IMR-90 (cell line): ENCODE data around the gene ITPR3. TPM values are rescaled to one million over a fixed set of nuclear protein-coding genes. Genes with fewer than 3 reads are reported as not detected.

Experiments
- ATAC-seq: fragments of 200-7000 bp; cut with Tn5 transposase; 2 replicates; pipeline ENCODE4 v1.9.1; 2020; ENCODE audit warnings: low read depth, mild to moderate bottlenecking, moderate library complexity
- BruUV-seq: library from RNA; stranded (reverse); fragments of 400-500 nt; replicated peaks from 2 replicates; lab custom pipeline; 2021; lab: Mats Ljungman, UMichigan
- CTCF ChIA-PET: fragments of 300-600 bp; formaldehyde crosslinking; extraction: SDS; loops from one replicate; lab custom pipeline; 2021; ENCODE audit warnings: antibody characterized with exemption; lab: Yijun Ruan, JAX
- POLR2A ChIA-PET: fragments of 300-600 bp; sonication (Branson Sonifier 250); formaldehyde crosslinking; loops from one replicate; lab custom pipeline; 2022; ENCODE audit warnings: antibody characterized with exemption; ENCODE audit not compliant: unreplicated experiment; lab: Charles Lee
- DNase-seq: peaks from one replicate; pipeline ENCODE4 v3.0.0; 2013
- H2AFZ ChIP-seq: replicated peaks from 2 replicates; pipeline ENCODE3; 2013; ENCODE audit warnings: low read length, mild to moderate bottlenecking; ENCODE audit not compliant: poor library complexity
- H2AK5ac ChIP-seq: 2 replicates; pipeline ENCODE4 v1.6.1; 2013; ENCODE audit warnings: low read depth, low read length, inconsistent platforms
- H2AK9ac ChIP-seq: replicated peaks from 2 replicates; pipeline ENCODE3; 2013; ENCODE audit warnings: mild to moderate bottlenecking, low read depth, low read length, moderate library complexity; ENCODE audit not compliant: poor library complexity
- H2BK120ac ChIP-seq: 2 replicates; pipeline ENCODE4 v1.6.1; 2013; ENCODE audit warnings: low read depth, low read length, inconsistent platforms
- H2BK15ac ChIP-seq: 3 replicates; pipeline ENCODE4 v1.6.1; 2013; ENCODE audit warnings: low read depth, low read length, inconsistent platforms
- H2BK20ac ChIP-seq: 2 replicates; pipeline ENCODE4 v1.6.1; 2013; ENCODE audit warnings: low read depth, mild to moderate bottlenecking, inconsistent platforms, low read length, moderate library complexity
- H2BK5ac ChIP-seq: 2 replicates; pipeline ENCODE4 v1.6.1; 2013; ENCODE audit warnings: mild to moderate bottlenecking, low read depth, low read length, inconsistent platforms; ENCODE audit not compliant: poor library complexity, severe bottlenecking
- H3K14ac ChIP-seq: replicated peaks from 2 replicates; pipeline ENCODE4 v1.6.1; 2013; ENCODE audit warnings: low read depth, low read length, inconsistent platforms
- H3K18ac ChIP-seq: 2 replicates; pipeline ENCODE4 v1.6.1; 2013; ENCODE audit warnings: low read depth, low read length, control low read depth
- H3K23ac ChIP-seq: 2 replicates; pipeline ENCODE4 v1.6.1; 2013; ENCODE audit warnings: low read depth, low read length, inconsistent platforms
- H3K27ac ChIP-seq: 2 replicates; pipeline ENCODE4 v1.5.1; 2013; ENCODE audit warnings: mild to moderate bottlenecking, control low read depth, low read length; ENCODE audit not compliant: insufficient read depth
- H3K27me3 ChIP-seq: 2 replicates; pipeline ENCODE4 v1.6.1; 2013; ENCODE audit warnings: low read length; ENCODE audit not compliant: control insufficient read depth, insufficient read depth
- H3K36me3 ChIP-seq: 2 replicates; pipeline ENCODE4 v1.6.1; 2013; ENCODE audit warnings: low read length, mixed read lengths; ENCODE audit not compliant: control insufficient read depth, insufficient read depth
- H3K4ac ChIP-seq: 2 replicates; pipeline ENCODE4 v1.6.1; 2013; ENCODE audit warnings: low read depth, low read length, inconsistent platforms
- H3K4me1 ChIP-seq: 2 replicates; pipeline ENCODE4 v1.6.1; 2013; ENCODE audit warnings: low read length, mixed read lengths; ENCODE audit not compliant: control insufficient read depth, insufficient read depth
- H3K4me2 ChIP-seq: 2 replicates; pipeline ENCODE4 v1.6.1; 2013; ENCODE audit warnings: low read depth, mild to moderate bottlenecking, control low read depth, low read length, moderate library complexity
- H3K4me3 ChIP-seq: 2 replicates; pipeline ENCODE4 v1.5.1; 2013; ENCODE audit warnings: low read depth, mild to moderate bottlenecking, control low read depth, low read length, moderate library complexity; ENCODE audit not compliant: insufficient read depth
- H3K56ac ChIP-seq: 2 replicates; pipeline ENCODE4 v1.6.1; 2013; ENCODE audit warnings: low read length, inconsistent platforms; ENCODE audit not compliant: insufficient read depth; ENCODE audit errors: extremely low read depth
- H3K79me1 ChIP-seq, 2 experiments: 2 replicates each; pipeline ENCODE4 v1.6.1; 2013; ENCODE audit warnings: low read length in 2 of 2, inconsistent platforms in 1 of 2, low read depth in 1 of 2
- H3K9ac ChIP-seq: 2 replicates; pipeline ENCODE4 v1.6.1; 2013; ENCODE audit warnings: low read depth, low read length, control low read depth
- H3K9me1 ChIP-seq: 2 replicates; pipeline ENCODE4 v1.6.1; 2013; ENCODE audit warnings: low read length, inconsistent platforms; ENCODE audit not compliant: insufficient read depth
- H3K9me3 ChIP-seq: 2 replicates; pipeline ENCODE4 v1.6.1; 2013; ENCODE audit warnings: low read length; ENCODE audit not compliant: control insufficient read depth, insufficient read depth
- H4K20me1 ChIP-seq: 2 replicates; pipeline ENCODE4 v1.6.1; 2013; ENCODE audit warnings: low read length, inconsistent platforms; ENCODE audit not compliant: insufficient read depth
- H4K5ac ChIP-seq: 2 replicates; pipeline ENCODE4 v1.6.1; 2013; ENCODE audit warnings: mild to moderate bottlenecking, low read depth, low read length, control low read depth
- H4K8ac ChIP-seq, 2 experiments: 2 replicates each; pipeline ENCODE4 v1.6.1; 2013; ENCODE audit warnings: low read depth in 2 of 2, low read length in 2 of 2, control low read depth in 1 of 2, inconsistent platforms in 1 of 2
- H4K91ac ChIP-seq: 2 replicates; pipeline ENCODE4 v1.6.1; 2013; ENCODE audit warnings: low read depth, low read length, inconsistent platforms; ENCODE audit not compliant: insufficient read depth
- CHD1 ChIP-seq: IDR thresholded peaks from 2 replicates; pipeline ENCODE4 v1.6.1; 2012; ENCODE audit warnings: low read depth, low read length, improper control_type of control experiment
- MAFK ChIP-seq: IDR thresholded peaks from 2 replicates; pipeline ENCODE4 v1.6.1; 2012; ENCODE audit warnings: low read depth, low read length, improper control_type of control experiment
- MAZ ChIP-seq: IDR thresholded peaks from 2 replicates; pipeline ENCODE4 v1.6.1; 2012; ENCODE audit warnings: low read depth, mild to moderate bottlenecking, low read length, improper control_type of control experiment, moderate library complexity, borderline replicate concordance
- NFE2L2 ChIP-seq: fragments of 150-350 bp; IDR thresholded peaks from 2 replicates; pipeline ENCODE4 v1.6.1; 2016; ENCODE audit warnings: low read depth, mild to moderate bottlenecking, low read length
- RAD21 ChIP-seq: IDR thresholded peaks from 2 replicates; pipeline ENCODE4 v1.6.1; 2012; ENCODE audit warnings: low read length, improper control_type of control experiment
- RFX5 ChIP-seq: IDR thresholded peaks from 2 replicates; pipeline ENCODE4 v1.8.0; 2012; ENCODE audit warnings: low read depth, mild to moderate bottlenecking, low read length, moderate library complexity
- SMC3 ChIP-seq: fragments of 150-350 bp; IDR thresholded peaks from 2 replicates; pipeline ENCODE4 v1.6.1; 2016; ENCODE audit warnings: low read depth, mild to moderate bottlenecking, antibody characterized with exemption, low read length, moderate library complexity
- WGBS, 2 experiments: methylation state at CpG; one replicate each; pipeline versions ENCODE4 v1.1.5 to v1.1.7; 2013; ENCODE audit warnings: missing lambda C conversion rate in 2 of 2; ENCODE audit not compliant: insufficient read length in 1 of 2; ENCODE audit errors: extremely low coverage in 2 of 2; 5-methylcytosine and 5-hydroxymethylcytosine counted together
- dilution Hi-C: fragments of 300-500 bp; cut with HindIII; formaldehyde crosslinking; loops from one replicate; pipeline ENCODE4 v1.14.3; 2018; ENCODE audit warnings: low sequenced_read_pairs; ENCODE audit not compliant: unreplicated experiment
- in situ Hi-C: fragments of 300-500 bp; cut with MboI; formaldehyde crosslinking; loops from 3 replicates; pipeline ENCODE4 v1.14.3; 2019; ENCODE audit warnings: low sequenced_read_pairs, inconsistent platforms, mixed read lengths
- intact Hi-C: fragments of 100-400 bp; cut with micrococcal nuclease; formaldehyde crosslinking; loops from 2 replicates; pipeline ENCODE4 v1.10.0; 2022
- polyA plus RNA-seq, 3 experiments: library from polyadenylated mRNA; depleted of rRNA; stranded (reverse); fragments of >200 nt; gene quantifications; 2 replicates each; pipeline ENCODE4 v1.2.3, GENCODE V29; 2012; ENCODE audit warnings: low replicate concordance in 1 of 3
- total RNA-seq: library from RNA; depleted of rRNA; stranded (reverse); fragments of >200 nt; gene quantifications from 2 replicates; pipeline ENCODE4 v1.2.3, GENCODE V29; 2012

ITPR3 gene
- total and polyA plus RNA-seq, 2 of the 4 experiments (the other 2 are of a cell fraction): 1.6 to 3.7 TPM

DNA sequence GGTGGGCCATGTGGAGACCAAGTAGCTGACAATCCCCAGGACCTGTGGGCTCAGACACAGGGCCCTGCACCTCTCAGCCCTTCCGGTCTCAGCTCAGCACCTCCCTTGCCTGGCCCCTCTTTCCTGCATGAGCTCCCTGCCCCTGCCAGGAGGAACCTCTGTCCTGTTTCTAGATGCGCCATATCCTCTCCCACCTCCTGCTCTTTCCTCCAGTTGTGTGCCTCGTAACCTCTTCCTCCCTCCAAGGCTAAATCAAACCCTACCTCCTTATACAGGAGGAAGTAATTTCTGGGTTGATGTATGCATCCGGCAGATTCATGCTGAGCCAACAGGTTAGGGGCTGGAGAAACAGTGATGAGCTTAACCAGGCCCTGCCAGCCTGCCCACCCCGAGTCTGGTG is 30.9 kb downstream of the ITPR3 start:
- in situ Hi-C loops: no loop called here
- CTCF ChIA-PET: no interaction called here
- no peak for ATAC-seq

More for the DNA sequence above, 30.9 kb downstream of the ITPR3 start:
- H2AK5ac ChIP-seq: no peak overlapping the region
- dilution Hi-C loops: no loop called here
- no peak overlapping the region for H4K91ac ChIP-seq
- no peak overlapping the region for H3K14ac ChIP-seq
- no peak overlapping the region for H3K23ac ChIP-seq
- no peak overlapping the region for H2BK15ac ChIP-seq
- no peaks in the 10 kb centered on the region for H3K4me1 ChIP-seq
- no peak overlapping the region for H2AFZ ChIP-seq
- H3K9ac ChIP-seq: no peak overlapping the region
- H3K27ac ChIP-seq: no peak overlapping the region
- H3K4me2 ChIP-seq: no peak overlapping the region
- H4K8ac ChIP-seq: no peak overlapping the region
- H3K4ac ChIP-seq: no peak overlapping the region
- no peak overlapping the region for H3K18ac ChIP-seq
- H3K4me3 ChIP-seq: no peak overlapping the region
- peaks cover 4% of the 10 kb centered on the region; the same call in 1 of the 2 replicates for H3K9me1 ChIP-seq
- no peak overlapping the region for H2AK9ac ChIP-seq
- H3K36me3 ChIP-seq: no peaks in the 10 kb centered on the region
- H2BK120ac ChIP-seq: no peak overlapping the region
- no peaks in the 10 kb centered on the region for H4K20me1 ChIP-seq
- WGBS, 2 experiments: no CpG with 5 or more reads among the region's 5 CpGs
- TF ChIP-seq MAFK (no peak), RAD21 (no peak), NFE2L2 (no peak), SMC3 (no peak), CHD1 (no peak), MAZ (no peak), RFX5 (no peak)
- no peaks in the 10 kb centered on the region for H3K79me1 ChIP-seq
- H4K5ac ChIP-seq: no peak overlapping the region
- no peaks in the 10 kb centered on the region for H3K27me3 ChIP-seq
- no peak overlapping the region for H2BK5ac ChIP-seq
- no peaks in the 10 kb centered on the region for H3K9me3 ChIP-seq
- POLR2A ChIA-PET: no interaction called here
- no peak for DNase-seq
- H3K56ac ChIP-seq: no peak overlapping the region
- intact Hi-C loops: no loop called here
- no peak overlapping the region for H2BK20ac ChIP-seq
- no TSS peak for BruUV-seq
